GM12892 (cell line): Measurements from ENCODE around the gene CNOT10.

Experiments
- DNase-seq: peaks from one replicate; pipeline ENCODE4 v3.0.0; 2011; ENCODE audit not compliant: insufficient read length
- FAIRE-seq: peaks from 2 replicates; lab custom pipeline; 2011; peaks lifted over from hg19 to GRCh38; lab: Jason Lieb, UNC
- POLR2A ChIP-seq: IDR thresholded peaks from 2 replicates; pipeline ENCODE4 v1.6.1; 2011; ENCODE audit warnings: low read depth, low read length, control low read depth
- POLR2AphosphoS5 ChIP-seq: IDR thresholded peaks from 2 replicates; pipeline ENCODE4 v1.6.1; 2011; ENCODE audit warnings: low read depth, low read length, control low read depth
- TAF1 ChIP-seq: IDR thresholded peaks from 2 replicates; pipeline ENCODE4 v1.6.1; 2011; ENCODE audit warnings: low read depth, mild to moderate bottlenecking, control low read depth, low read length, borderline replicate concordance

CNOT10 gene

DNA sequence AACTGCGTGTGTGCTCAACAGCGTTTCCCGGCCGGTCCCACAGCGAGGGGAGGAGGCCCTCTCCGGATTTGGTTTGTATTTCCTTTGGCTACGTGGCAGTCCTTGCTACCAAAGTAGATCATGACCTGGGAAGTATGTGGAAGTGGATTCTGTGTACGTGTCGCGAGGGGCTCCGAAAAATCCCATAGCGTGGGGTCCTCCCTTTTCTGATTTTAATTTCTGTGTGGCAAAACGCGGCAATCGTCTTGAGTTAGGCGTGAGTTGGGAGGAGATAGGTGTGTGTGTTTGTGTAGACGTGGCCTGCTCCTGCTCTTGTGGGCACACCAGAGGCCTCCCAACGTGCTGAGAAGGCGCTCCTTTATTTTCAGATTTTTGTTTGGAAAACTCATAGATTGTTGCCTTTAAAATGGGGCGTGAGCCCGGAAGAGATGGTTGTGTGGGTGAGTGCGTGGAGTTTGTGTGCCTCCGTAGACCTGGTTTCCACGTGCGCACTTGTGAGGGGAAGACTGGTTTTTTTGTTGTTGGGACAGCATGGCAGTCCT lies 134.1 kb downstream of the CNOT10 start:
- TF ChIP-seq POLR2AphosphoS5 (no peak), TAF1 (no peak), POLR2A (no peak)
- no peak for FAIRE-seq
- no peak for DNase-seq

- no peak for DNase-seq
- FAIRE-seq = no peak
- TF ChIP-seq POLR2AphosphoS5 (no peak), TAF1 (no peak), POLR2A (no peak)
Observed at GRCh38 chr3:32819551-32820348, 134.8 kb downstream of the CNOT10 start.

DNA sequence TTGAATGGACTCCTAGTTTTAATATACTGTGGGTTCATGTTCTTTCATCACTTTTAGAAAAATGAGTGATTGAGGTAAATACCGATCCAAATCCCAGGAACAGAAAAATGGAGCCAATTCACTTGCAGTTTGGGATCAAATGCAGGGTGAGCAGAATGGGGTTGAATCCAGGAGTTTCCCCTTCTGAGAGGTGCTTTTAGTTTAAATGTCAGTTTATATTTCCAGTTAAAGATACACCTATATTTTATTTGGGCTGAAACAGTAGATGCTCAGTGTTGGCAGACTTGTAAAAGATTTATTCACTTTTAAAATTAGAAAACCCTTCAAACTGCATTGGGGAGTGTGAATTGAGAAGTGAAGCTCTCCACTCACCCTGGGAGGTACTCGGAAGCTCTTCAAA lies 135.4 kb downstream of the CNOT10 start:
- FAIRE-seq (no peak), DNase-seq (no peak)
- no peak for TF ChIP-seq TAF1
- TF ChIP-seq POLR2A = no peak
- no peak for TF ChIP-seq POLR2AphosphoS5

GRCh38 chr3:32820971-32821685 lies 136.1 kb downstream of the CNOT10 start:
- TF ChIP-seq POLR2A (no peak), TAF1 (no peak), POLR2AphosphoS5 (no peak)
- FAIRE-seq (no peak), DNase-seq (no peak)

DNA sequence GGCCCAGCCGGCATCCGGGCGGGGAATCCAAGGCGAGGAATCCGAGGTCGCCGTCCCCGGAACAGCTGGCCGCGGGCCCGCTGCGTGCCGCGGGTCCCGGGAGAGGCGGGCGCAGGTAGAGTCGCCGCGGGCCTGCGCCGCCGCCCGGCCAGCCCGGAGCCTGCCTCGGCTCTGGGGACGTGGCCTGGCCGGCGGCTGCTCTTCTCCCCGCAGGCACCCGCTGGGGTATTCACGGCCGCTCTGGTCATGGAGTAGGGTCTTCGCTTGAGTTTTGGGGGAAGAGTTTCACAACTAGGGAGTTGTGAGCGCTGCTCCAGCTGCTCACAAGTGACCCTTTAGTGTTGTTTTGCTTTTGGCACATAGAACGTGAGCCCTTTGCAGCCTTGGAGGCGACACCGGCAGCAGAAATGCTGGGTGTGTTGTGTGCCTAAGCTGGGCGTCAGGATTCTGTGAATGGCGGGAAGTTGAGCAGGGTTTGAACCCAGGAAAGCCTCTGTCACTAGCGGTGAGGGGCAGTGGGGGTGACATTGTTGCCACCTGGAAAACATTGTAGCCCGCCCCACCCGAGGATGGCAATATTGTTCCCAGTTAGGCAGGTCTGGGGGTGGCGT lies 136.8 kb downstream of the CNOT10 start:
- DNase-seq = no peak
- FAIRE-seq = no peak
- TF ChIP-seq POLR2A (no peak), TAF1 (no peak), POLR2AphosphoS5 (no peak)

DNA sequence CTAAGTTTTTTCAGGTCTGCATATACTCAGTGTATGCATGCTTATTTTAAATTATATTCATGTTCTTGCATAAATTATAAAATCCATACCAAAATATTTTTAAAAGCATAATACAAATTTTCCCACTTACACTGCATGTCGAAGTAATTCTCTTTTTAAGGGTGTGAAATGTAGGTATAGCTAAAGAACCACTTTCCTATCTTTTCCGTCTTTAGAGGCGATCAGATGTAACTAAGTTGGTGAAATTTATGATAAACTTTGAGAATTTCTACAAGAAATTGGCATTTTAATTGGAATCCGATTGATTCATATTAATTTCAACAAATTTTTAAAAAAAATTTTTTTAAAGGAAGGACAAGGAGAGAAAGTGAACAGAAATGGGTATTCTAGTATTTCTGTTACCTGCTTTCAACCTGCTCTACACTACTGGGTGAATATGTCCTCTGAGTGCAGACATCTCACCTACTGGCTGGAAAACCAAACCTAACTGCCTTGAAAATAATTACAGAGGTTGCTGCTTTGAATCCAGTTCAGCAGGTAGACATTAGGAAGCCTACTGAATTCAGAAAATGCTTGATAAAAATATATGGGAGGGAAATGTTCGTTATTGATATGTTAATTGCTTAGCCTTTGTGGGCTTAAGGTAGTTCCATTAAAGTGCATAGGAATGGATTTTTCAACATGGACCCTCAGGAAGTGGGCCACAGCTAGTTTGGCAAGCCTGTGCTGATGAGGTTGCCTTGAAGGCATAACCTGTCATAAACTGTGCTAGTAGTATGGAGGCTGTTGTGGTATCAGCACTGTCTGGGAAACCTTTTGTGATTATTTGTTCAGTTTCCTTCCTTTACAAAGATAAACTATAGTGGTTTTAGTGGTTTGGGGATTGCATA lies 137.9 kb downstream of the CNOT10 start:
- DNase-seq = no peak
- no peak for TF ChIP-seq POLR2AphosphoS5
- no peak for TF ChIP-seq POLR2A
- TF ChIP-seq TAF1 = no peak
- no peak for FAIRE-seq
